Liver (tissue), 9 donors: ENCODE results near the gene TIMM22. TPM values are rescaled to one million over a fixed set of nuclear protein-coding genes. Genes with fewer than 3 reads are reported as not detected.
"Not testable (repeated sequence)": the region's sequence is repeated elsewhere in the genome, so short reads cannot be mapped to it uniquely, and the experiment has no call there.

ENCODE experiments used
- DNase-seq: peaks from one replicate; pipeline ENCODE4 v3.0.0-alpha.2; 2017; ENCODE audit warnings: low spot score
- H3K27ac ChIP-seq, 2 donors: one replicate each; pipeline ENCODE4 v1.7.0; 2013; ENCODE audit warnings: inconsistent platforms in 2 of 2, low read length in 2 of 2, control low read depth in 1 of 2, low read depth in 1 of 2, mild to moderate bottlenecking in 1 of 2
- H3K27me3 ChIP-seq, 4 donors: one replicate each; pipeline versions ENCODE4 v1.6.1 to v1.7.0; 2013; ENCODE audit warnings: low read length in 3 of 4, inconsistent platforms in 1 of 4, mild to moderate bottlenecking in 1 of 4, moderate library complexity in 1 of 4; ENCODE audit not compliant: control insufficient read depth in 4 of 4, insufficient read depth in 4 of 4
- H3K36me3 ChIP-seq, 4 donors: one replicate each; pipeline versions ENCODE4 v1.6.1 to v1.7.0; 2013; ENCODE audit warnings: low read length in 3 of 4, mild to moderate bottlenecking in 3 of 4, low read depth in 1 of 4, moderate library complexity in 1 of 4; ENCODE audit not compliant: control insufficient read depth in 4 of 4, insufficient read depth in 3 of 4
- H3K4me1 ChIP-seq, 4 donors: one replicate each; pipeline versions ENCODE4 v1.6.1 to v1.7.0; 2013; ENCODE audit warnings: low read length in 3 of 4, mild to moderate bottlenecking in 3 of 4, moderate library complexity in 1 of 4; ENCODE audit not compliant: control insufficient read depth in 4 of 4, insufficient read depth in 4 of 4
- H3K4me3 ChIP-seq, 3 donors: one replicate each; pipeline versions ENCODE4 v1.6.1 to v1.7.0; 2013; ENCODE audit warnings: low read length in 3 of 3, control low read depth in 1 of 3, low read depth in 1 of 3, mild to moderate bottlenecking in 1 of 3
- H3K9ac ChIP-seq, 2 donors: one replicate each; pipeline ENCODE4 v1.7.0; 2013; ENCODE audit warnings: low read length in 2 of 2, mild to moderate bottlenecking in 2 of 2, moderate library complexity in 2 of 2, control low read depth in 1 of 2, low read depth in 1 of 2
- H3K9me3 ChIP-seq, 4 donors: one replicate each; pipeline versions ENCODE4 v1.6.1 to v1.7.0; 2013; ENCODE audit warnings: low read length in 3 of 4; ENCODE audit not compliant: control insufficient read depth in 4 of 4
- ATF3 ChIP-seq: IDR thresholded peaks from 2 replicates; pipeline ENCODE4 v1.6.1; 2016; ENCODE audit warnings: antibody characterized with exemption
- CTCF ChIP-seq: fragments of 150-350 bp; IDR thresholded peaks from 2 replicates; pipeline ENCODE4 v1.5.1; 2017; ENCODE audit warnings: improper control_type of control experiment, low read depth, low read length; ENCODE audit not compliant: missing input control
- EGR1 ChIP-seq, 2 donors: IDR thresholded peaks; 2 replicates each; pipeline ENCODE4 v1.6.1; 2016 to 2018; ENCODE audit warnings: antibody characterized with exemption in 2 of 2, low read depth in 2 of 2
- FOXA1 ChIP-seq: IDR thresholded peaks from 2 replicates; pipeline ENCODE4 v1.6.1; 2016; ENCODE audit warnings: antibody characterized with exemption
- FOXA2 ChIP-seq: IDR thresholded peaks from 2 replicates; pipeline ENCODE4 v1.6.1; 2016; ENCODE audit warnings: antibody characterized with exemption
- GABPA ChIP-seq, 2 donors: IDR thresholded peaks in 1 of 2; conservative IDR thresholded peaks in 1 of 2; 2 replicates each; pipeline ENCODE4 v1.6.1; 2016; ENCODE audit warnings: antibody characterized with exemption in 2 of 2, mild to moderate bottlenecking in 1 of 2, moderate library complexity in 1 of 2
- HNF4A ChIP-seq, 2 donors: conservative IDR thresholded peaks; 2 replicates each; pipeline ENCODE4 v1.6.1; 2016; ENCODE audit warnings: antibody characterized with exemption in 2 of 2, mild to moderate bottlenecking in 2 of 2
- HNF4G ChIP-seq: IDR thresholded peaks from 2 replicates; pipeline ENCODE4 v1.6.1; 2016; ENCODE audit warnings: antibody characterized with exemption
- JUND ChIP-seq, 2 donors: IDR thresholded peaks; 2 replicates each; pipeline ENCODE4 v1.6.1; 2016; ENCODE audit warnings: antibody characterized with exemption in 2 of 2
- MAX ChIP-seq: IDR thresholded peaks from 2 replicates; pipeline ENCODE4 v1.6.1; 2016; ENCODE audit warnings: antibody characterized with exemption
- NR2F2 ChIP-seq: IDR thresholded peaks from 2 replicates; pipeline ENCODE4 v1.6.1; 2016; ENCODE audit warnings: antibody characterized with exemption
- RAD21 ChIP-seq, 2 donors: IDR thresholded peaks; 2 replicates each; pipeline ENCODE4 v1.6.1; 2016; ENCODE audit warnings: antibody characterized with exemption in 2 of 2, mild to moderate bottlenecking in 2 of 2
- REST ChIP-seq: IDR thresholded peaks from 2 replicates; pipeline ENCODE4 v1.6.1; 2016; ENCODE audit warnings: antibody characterized with exemption, mild to moderate bottlenecking
- RXRA ChIP-seq, 2 donors: IDR thresholded peaks; 2 replicates each; pipeline ENCODE4 v1.6.1; 2017 to 2018; ENCODE audit warnings: antibody characterized with exemption in 2 of 2, mild to moderate bottlenecking in 1 of 2
- SP1 ChIP-seq: IDR thresholded peaks from 2 replicates; pipeline ENCODE4 v1.6.1; 2018; ENCODE audit warnings: antibody characterized with exemption, mild to moderate bottlenecking
- TAF1 ChIP-seq: conservative IDR thresholded peaks from 2 replicates; pipeline ENCODE4 v1.6.1; 2016; ENCODE audit warnings: antibody characterized with exemption, mild to moderate bottlenecking
- YY1 ChIP-seq: IDR thresholded peaks from 2 replicates; pipeline ENCODE4 v1.6.1; 2016; ENCODE audit warnings: antibody characterized with exemption, mild to moderate bottlenecking
- ZBTB33 ChIP-seq: IDR thresholded peaks from 2 replicates; pipeline ENCODE4 v1.6.1; 2016; ENCODE audit warnings: antibody characterized with exemption
- WGBS: extraction: QIAGEN DNeasy Blood & Tissue Kit; methylation state at CpG from one replicate; pipeline ENCODE4 v1.1.7; 2013; 5-methylcytosine and 5-hydroxymethylcytosine counted together
- polyA plus RNA-seq, 2 donors: library from polyadenylated mRNA; stranded (reverse) in 1 of 2; unstranded in 1 of 2; fragments of 200-250 nt in 1 of 2; fragments of >200 nt in 1 of 2; fragmentation: Nextera tagmentation in 1 of 2; extraction: Ambion mirVana in 1 of 2; gene quantifications; one replicate each; pipeline versions ENCODE4 v1.2.1 to v1.2.3, GENCODE V29; 2013 to 2015
- total RNA-seq, 2 donors: library from RNA; depleted of rRNA; stranded (reverse); fragments of >200 nt; gene quantifications; one replicate each; pipeline ENCODE4 v1.2.3, GENCODE V29; 2014
- donor health status: healthy.
- donor health status: healthy.
- donor health status: healthy.
- donor health status: healthy.
- donor health status: healthy.

The TIMM22 gene
- total and polyA plus RNA-seq, 4 donors, result 4.4 to 5.0 (median 4.6) TPM

- Histone ChIP-seq H3K4me1 (no peaks in the 10 kb centered on the region), H3K4me3 (no peak overlapping the region), H3K36me3 (no peaks in the 10 kb centered on the region), H3K27ac (no peak overlapping the region), H3K9ac (no peak overlapping the region), H3K27me3 (no peaks in the 10 kb centered on the region), H3K9me3 (no peaks in the 10 kb centered on the region)
- no peak for DNase-seq
- 36% methylated on average over 27 of the region's 27 CpGs for WGBS
- TF ChIP-seq EGR1 (IDR thresholded peaks at IDR 0.05; ENCODE audit: low read depth in 2 of 2) (no peak), TAF1 (no peak), FOXA1 (no peak), YY1 (no peak), ATF3 (no peak), JUND (IDR thresholded peaks at IDR 0.05) (no peak), RAD21 (IDR thresholded peaks at IDR 0.05) (no peak), SP1 (no peak), HNF4G (no peak), RXRA (IDR thresholded peaks at IDR 0.05) (no peak), NR2F2 (no peak), ZBTB33 (no peak)
Measured at GRCh38 chr17:951325-952132, 45.4 kb upstream of the TIMM22 start.

GRCh38 chr17:952592-952991, 44.3 kb upstream of the TIMM22 start:
- WGBS, result 94% methylated on average over 18 of the region's 18 CpGs
- H3K36me3 ChIP-seq, H3K4me1 ChIP-seq, DNase-seq, H3K27ac ChIP-seq, H3K9ac ChIP-seq, H3K9me3 ChIP-seq, H3K4me3 ChIP-seq, H3K27me3 ChIP-seq: not testable (repeated sequence)

GRCh38 chr17:953767-954166, 43.2 kb upstream of the TIMM22 start:
- 96% methylated on average over 16 of the region's 16 CpGs for WGBS
- H3K27me3 ChIP-seq, result no peaks in the 10 kb centered on the region
- no peak overlapping the region for H3K4me3 ChIP-seq
- no peaks in the 10 kb centered on the region for H3K36me3 ChIP-seq
- DNase-seq, result no peak
- H3K9ac ChIP-seq, result no peak overlapping the region
- no peaks in the 10 kb centered on the region for H3K9me3 ChIP-seq
- H3K4me1 ChIP-seq, result no peaks in the 10 kb centered on the region
- no peak overlapping the region for H3K27ac ChIP-seq
- TF ChIP-seq JUND (IDR thresholded peaks at IDR 0.05) (no peak), MAX (no peak), YY1 (no peak), ATF3 (no peak), SP1 (no peak), FOXA2 (no peak), RXRA (IDR thresholded peaks at IDR 0.05) (no peak), REST (no peak), TAF1 (no peak), FOXA1 (no peak), HNF4A (conservative IDR thresholded peaks at IDR 0.05) (no peak), RAD21 (IDR thresholded peaks at IDR 0.05) (no peak), HNF4G (no peak), CTCF (no peak), GABPA (IDR thresholded peaks at IDR 0.05 in 1 of 2, conservative IDR thresholded peaks at IDR 0.05 in 1 of 2) (no peak), NR2F2 (no peak), EGR1 (IDR thresholded peaks at IDR 0.05; ENCODE audit: low read depth in 2 of 2) (no peak)
